ENCODE results near the gene PPP2R5D. TPM values are rescaled to one million over a fixed set of nuclear protein-coding genes. Genes with fewer than 3 reads are reported as not detected.
A peak's percentile ranks its signal among the peaks of the same experiment; 100 is the strongest.

The PPP2R5D gene
- total RNA-seq, 1 experiment from 2014 or later: 53.5 TPM

DNA sequence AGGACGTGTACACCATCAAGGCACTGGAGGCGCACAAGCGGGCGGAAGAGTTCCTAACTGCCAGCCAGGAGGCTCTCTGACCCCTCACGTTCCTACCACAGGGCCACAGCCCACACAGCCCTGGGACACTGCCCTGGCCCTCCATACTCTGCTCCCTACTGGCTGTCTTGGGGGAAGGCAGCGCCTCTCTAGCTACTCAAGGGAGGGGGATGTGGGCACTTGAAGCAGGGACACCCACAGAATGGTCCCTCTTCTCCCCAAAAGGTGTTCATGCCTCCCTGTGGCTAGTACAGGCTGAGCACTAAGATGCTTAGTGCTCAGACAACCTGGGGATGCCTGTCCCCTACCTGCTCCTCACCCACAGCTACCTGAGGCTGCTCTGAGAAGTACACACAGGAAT, 26.8 kb downstream of the PPP2R5D start:
- no peak overlapping the region for H3K23ac ChIP-seq (ENCODE audit: insufficient read length, low read depth, low read length)
- H3K14ac ChIP-seq (ENCODE audit: insufficient read depth, low read length): no peak overlapping the region
- H2BK5ac ChIP-seq (ENCODE audit: insufficient read length, low read length): no peak overlapping the region
- no peaks in the 10 kb centered on the region for H3K27me3 ChIP-seq (ENCODE audit: insufficient read depth, low read length)
- H3K36me3 Mint-ChIP-seq (ENCODE audit: insufficient read depth in 1 of 3, low read depth in 3 of 3): peaks cover 27 to 73% (median 72%) of the 10 kb centered on the region in 3 experiments; a peak in 6 of 7 replicates
- no CpG with 5 or more reads among the region's 6 CpGs for WGBS (ENCODE audit: extremely low coverage, insufficient read length, low lambda C conversion rate)
- TF ChIP-seq, protein P1, sequence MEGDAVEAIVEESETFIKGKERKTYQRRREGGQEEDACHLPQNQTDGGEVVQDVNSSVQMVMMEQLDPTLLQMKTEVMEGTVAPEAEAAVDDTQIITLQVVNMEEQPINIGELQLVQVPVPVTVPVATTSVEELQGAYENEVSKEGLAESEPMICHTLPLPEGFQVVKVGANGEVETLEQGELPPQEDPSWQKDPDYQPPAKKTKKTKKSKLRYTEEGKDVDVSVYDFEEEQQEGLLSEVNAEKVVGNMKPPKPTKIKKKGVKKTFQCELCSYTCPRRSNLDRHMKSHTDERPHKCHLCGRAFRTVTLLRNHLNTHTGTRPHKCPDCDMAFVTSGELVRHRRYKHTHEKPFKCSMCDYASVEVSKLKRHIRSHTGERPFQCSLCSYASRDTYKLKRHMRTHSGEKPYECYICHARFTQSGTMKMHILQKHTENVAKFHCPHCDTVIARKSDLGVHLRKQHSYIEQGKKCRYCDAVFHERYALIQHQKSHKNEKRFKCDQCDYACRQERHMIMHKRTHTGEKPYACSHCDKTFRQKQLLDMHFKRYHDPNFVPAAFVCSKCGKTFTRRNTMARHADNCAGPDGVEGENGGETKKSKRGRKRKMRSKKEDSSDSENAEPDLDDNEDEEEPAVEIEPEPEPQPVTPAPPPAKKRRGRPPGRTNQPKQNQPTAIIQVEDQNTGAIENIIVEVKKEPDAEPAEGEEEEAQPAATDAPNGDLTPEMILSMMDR (conservative IDR thresholded peaks at IDR 0.05): peak; percentile 31; the same call in 2 of the 3 replicates
- H4K8ac ChIP-seq (replicated peaks; ENCODE audit: insufficient read length, low read depth, low read length): no peak overlapping the region
- no peak overlapping the region for H4K5ac ChIP-seq (ENCODE audit: insufficient read length, low read depth, low read length)
- peaks cover 6% of the 10 kb centered on the region for H3K23me2 ChIP-seq (ENCODE audit: insufficient read length, low read depth, low read length, poor library complexity, severe bottlenecking)
- no peak overlapping the region for H2BK20ac ChIP-seq (ENCODE audit: low read depth, low read length, poor library complexity, severe bottlenecking)
- H2AK5ac ChIP-seq (ENCODE audit: insufficient read length, low read length): no peak overlapping the region
- H3K79me1 ChIP-seq (ENCODE audit: insufficient read depth, low read depth, low read length, poor library complexity, severe bottlenecking): no peaks in the 10 kb centered on the region
- no peak overlapping the region for H3K27ac ChIP-seq (ENCODE audit: insufficient read length, low read depth, low read length)
- H4K20me1 ChIP-seq (ENCODE audit: control insufficient read depth, insufficient read depth, insufficient read length): no peaks in the 10 kb centered on the region
- H3K56ac ChIP-seq (ENCODE audit: insufficient read length, low read depth, low read length): no peak overlapping the region
- H3K4ac ChIP-seq (ENCODE audit: low read depth, low read length): no peak overlapping the region
- H4K91ac ChIP-seq (ENCODE audit: insufficient read length, low read depth, low read length): no peak overlapping the region
- H3K9ac ChIP-seq (ENCODE audit: extremely low read depth, insufficient read length, low read length): no peak overlapping the region
- H3K79me2 ChIP-seq (ENCODE audit: insufficient read depth, low read length): peaks cover 11% of the 10 kb centered on the region; the same call in 1 of the 2 replicates
- H3K4me1 ChIP-seq (ENCODE audit: insufficient read depth, low read length): peaks cover 2% of the 10 kb centered on the region; the same call in 1 of the 2 replicates
- no peak overlapping the region for H2BK12ac ChIP-seq (ENCODE audit: insufficient read length, low read depth, low read length)
- no peak overlapping the region for H2AFZ ChIP-seq (ENCODE audit: low read length)
- no peak overlapping the region for H2BK15ac ChIP-seq (ENCODE audit: low read depth, low read length)
- no peaks in the 10 kb centered on the region for H3K27me3 Mint-ChIP-seq (ENCODE audit: low read depth)
- no peaks in the 10 kb centered on the region for H3K9me3 ChIP-seq (ENCODE audit: control insufficient read depth, low read depth, low read length)
- H3K18ac ChIP-seq (ENCODE audit: insufficient read length, low read depth, low read length): no peak overlapping the region
- DNase-seq: peak; percentile 41
- H3K27ac Mint-ChIP-seq: no peak overlapping the region
- no peak overlapping the region for H3K4me2 ChIP-seq (ENCODE audit: insufficient read depth, insufficient read length, low read length)
- H3K9me3 Mint-ChIP-seq: no peaks in the 10 kb centered on the region; a peak in 1 of 5 replicates
- H3K4me3 Mint-ChIP-seq: peak overlapping the region in 1 of 2 experiments; percentile 15; a peak in 2 of 5 replicates
- H3T11ph ChIP-seq (ENCODE audit: low read length): no peak overlapping the region
- H3K4me1 Mint-ChIP-seq: peaks cover 22 to 29% of the 10 kb centered on the region in 2 experiments
- H2BK120ac ChIP-seq (ENCODE audit: low read depth, low read length, poor library complexity, severe bottlenecking): no peak overlapping the region

Data from H9 (cell line).